Stimulated activated naive CD4-positive, alpha-beta T cell treated with Interleukin-2 at 50 U/mL for 16 hours (primary cell): ENCODE results near the gene SLC35F2.
"Not testable (repeated sequence)": the region's sequence is repeated elsewhere in the genome, so short reads cannot be mapped to it uniquely, and the experiment has no call there.

Experiments
- DNase-seq: peaks from one replicate; lab custom pipeline; 2025; lab: John Stamatoyannopoulos, UW

The SLC35F2 gene

GRCh38 chr11:107842412-107843100, 16.0 kb downstream of the SLC35F2 start:
- DNase-seq, result no peak

- DNase-seq, result no peak
These were observed 18.5 kb downstream of the SLC35F2 start for GRCh38 chr11:107840129-107840484.

- DNase-seq, result no peak
These were observed 21.7 kb downstream of the SLC35F2 start for GRCh38 chr11:107836851-107837250.

GRCh38 chr11:107834995-107835394, 23.6 kb downstream of the SLC35F2 start:
- DNase-seq, result no peak

- not testable (repeated sequence) for DNase-seq
These were observed 24.7 kb downstream of the SLC35F2 start for GRCh38 chr11:107833926-107834325.

GRCh38 chr11:107830915-107831540, 27.6 kb downstream of the SLC35F2 start:
- DNase-seq, result no peak

- DNase-seq, result no peak
These were observed 31.5 kb downstream of the SLC35F2 start for GRCh38 chr11:107827041-107827440.

GRCh38 chr11:107825875-107826274, 32.7 kb downstream of the SLC35F2 start:
- DNase-seq, result no peak

GRCh38 chr11:107824668-107825369, 33.8 kb downstream of the SLC35F2 start:
- no peak for DNase-seq

GRCh38 chr11:107821199-107821927, 37.2 kb downstream of the SLC35F2 start:
- DNase-seq, result no peak

GRCh38 chr11:107819361-107820014, 39.1 kb downstream of the SLC35F2 start:
- no peak for DNase-seq

GRCh38 chr11:107818491-107818890, 40.1 kb downstream of the SLC35F2 start:
- DNase-seq, result no peak

GRCh38 chr11:107816028-107816427, 42.6 kb downstream of the SLC35F2 start:
- DNase-seq, result no peak

- no peak for DNase-seq
These were observed 47.7 kb downstream of the SLC35F2 start for GRCh38 chr11:107810875-107811274.

GRCh38 chr11:107808521-107808920, 50.1 kb downstream of the SLC35F2 start:
- DNase-seq, result no peak

GRCh38 chr11:107804971-107805370, 53.6 kb downstream of the SLC35F2 start:
- DNase-seq, result no peak

GRCh38 chr11:107804211-107804610, 54.4 kb downstream of the SLC35F2 start:
- DNase-seq, result no peak

- no peak for DNase-seq
These were observed 56.9 kb downstream of the SLC35F2 start for GRCh38 chr11:107801641-107802040.

GRCh38 chr11:107799218-107799859, 59.2 kb downstream of the SLC35F2 start:
- peak; percentile 45 for DNase-seq

- DNase-seq, result no peak
These were observed 66.5 kb downstream of the SLC35F2 start for GRCh38 chr11:107792049-107792443.

GRCh38 chr11:107791343-107792048, 67.1 kb downstream of the SLC35F2 start:
- no peak for DNase-seq
